ENCODE data around the gene TATDN2. TPM values are rescaled to one million over a fixed set of nuclear protein-coding genes. Genes with fewer than 3 reads are reported as not detected.

TATDN2 gene
- total RNA-seq, 4 donors from 2014 or later: 15.9 to 55.7 (median 26.7) TPM

DNA sequence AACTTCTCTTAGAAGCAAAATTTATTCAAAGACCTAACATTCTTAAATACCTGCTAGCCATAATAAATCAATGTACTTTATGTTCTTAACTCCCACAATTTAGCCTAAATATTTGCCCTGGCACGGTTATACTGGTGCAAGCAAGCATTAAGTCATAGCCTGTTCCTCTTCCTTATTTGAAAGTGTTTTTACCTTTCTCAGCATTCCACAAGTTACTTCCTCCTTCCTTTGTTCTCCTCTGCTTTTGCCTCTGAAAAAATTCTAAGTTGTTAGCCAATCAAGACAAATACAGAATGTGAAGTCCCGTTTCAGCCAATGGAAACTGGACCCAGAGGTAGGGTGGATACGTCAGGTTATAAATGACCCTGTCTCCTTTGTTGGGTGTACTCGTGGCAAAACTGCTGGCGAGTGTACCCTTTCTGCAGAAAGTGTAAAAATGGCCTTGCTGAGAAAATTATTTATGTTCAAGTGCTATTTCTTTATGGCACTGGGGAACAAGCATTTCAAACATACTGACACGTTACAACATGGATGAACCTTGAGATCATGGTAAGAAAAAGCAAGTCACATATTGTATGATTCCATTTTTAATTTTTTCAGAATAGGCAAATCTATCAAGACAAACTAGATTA lies 3.1 kb upstream of the TATDN2 start:
- Histone ChIP-seq H3K4me1 (peaks cover 0 to 2% of the 10 kb centered on the region in 2 donors), H3K9me3 (no peaks in the 10 kb centered on the region), H3K27ac (no peak overlapping the region), H3K27me3 (no peaks in the 10 kb centered on the region), H3K36me3 (no peaks in the 10 kb centered on the region), H3K4me3 (no peak overlapping the region)
- TF ChIP-seq POLR2A (IDR thresholded peaks at IDR 0.05): no peak
- TF ChIP-seq, protein P1, sequence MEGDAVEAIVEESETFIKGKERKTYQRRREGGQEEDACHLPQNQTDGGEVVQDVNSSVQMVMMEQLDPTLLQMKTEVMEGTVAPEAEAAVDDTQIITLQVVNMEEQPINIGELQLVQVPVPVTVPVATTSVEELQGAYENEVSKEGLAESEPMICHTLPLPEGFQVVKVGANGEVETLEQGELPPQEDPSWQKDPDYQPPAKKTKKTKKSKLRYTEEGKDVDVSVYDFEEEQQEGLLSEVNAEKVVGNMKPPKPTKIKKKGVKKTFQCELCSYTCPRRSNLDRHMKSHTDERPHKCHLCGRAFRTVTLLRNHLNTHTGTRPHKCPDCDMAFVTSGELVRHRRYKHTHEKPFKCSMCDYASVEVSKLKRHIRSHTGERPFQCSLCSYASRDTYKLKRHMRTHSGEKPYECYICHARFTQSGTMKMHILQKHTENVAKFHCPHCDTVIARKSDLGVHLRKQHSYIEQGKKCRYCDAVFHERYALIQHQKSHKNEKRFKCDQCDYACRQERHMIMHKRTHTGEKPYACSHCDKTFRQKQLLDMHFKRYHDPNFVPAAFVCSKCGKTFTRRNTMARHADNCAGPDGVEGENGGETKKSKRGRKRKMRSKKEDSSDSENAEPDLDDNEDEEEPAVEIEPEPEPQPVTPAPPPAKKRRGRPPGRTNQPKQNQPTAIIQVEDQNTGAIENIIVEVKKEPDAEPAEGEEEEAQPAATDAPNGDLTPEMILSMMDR (IDR thresholded peaks at IDR 0.05): no peak
- intact Hi-C loops (cut with DNase I; ENCODE audit: low total_unique reads): no loop called here
- DNase-seq: no peak

DNA sequence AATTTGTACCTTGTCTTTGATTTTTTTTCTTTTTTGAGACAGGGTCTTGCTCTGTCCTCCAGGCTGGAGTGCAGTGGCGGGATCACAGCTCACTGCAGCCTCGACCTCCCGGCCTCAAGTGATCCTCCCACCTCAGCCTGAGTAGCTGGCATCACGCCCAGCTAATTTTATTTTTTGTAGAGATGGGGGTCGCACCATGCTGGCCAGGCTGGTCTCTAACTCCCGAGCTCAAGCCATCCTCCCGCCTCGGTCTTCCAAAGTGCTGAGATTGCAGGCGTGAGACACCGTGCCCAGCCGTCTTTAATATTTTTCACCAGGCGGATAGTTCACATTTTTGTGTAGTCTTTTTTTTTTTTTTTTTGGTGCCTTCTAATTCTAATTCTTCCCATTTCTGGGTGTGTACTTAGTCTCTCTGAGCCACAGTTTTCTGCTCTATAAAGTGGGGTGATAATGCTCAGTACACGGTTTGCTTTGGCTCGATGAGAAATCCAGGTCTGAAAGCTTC lies 528 bp upstream of the TATDN2 start:
- intact Hi-C loops (cut with DNase I; ENCODE audit: low total_unique reads): no loop called here
- TF ChIP-seq POLR2A (IDR thresholded peaks at IDR 0.05): no peak
- TF ChIP-seq, protein P1 (IDR thresholded peaks at IDR 0.05): no peak
- no peaks in the 10 kb centered on the region for H3K36me3 ChIP-seq
- peaks cover 0 to 4% of the 10 kb centered on the region in 2 donors for H3K4me1 ChIP-seq
- H3K27ac ChIP-seq: peak overlapping the region; percentile 87 to 94
- H3K27me3 ChIP-seq: no peaks in the 10 kb centered on the region
- H3K4me3 ChIP-seq: peak overlapping the region; percentile 71 to 93
- DNase-seq: peak; percentile 23 to 26
- no peaks in the 10 kb centered on the region for H3K9me3 ChIP-seq

DNA sequence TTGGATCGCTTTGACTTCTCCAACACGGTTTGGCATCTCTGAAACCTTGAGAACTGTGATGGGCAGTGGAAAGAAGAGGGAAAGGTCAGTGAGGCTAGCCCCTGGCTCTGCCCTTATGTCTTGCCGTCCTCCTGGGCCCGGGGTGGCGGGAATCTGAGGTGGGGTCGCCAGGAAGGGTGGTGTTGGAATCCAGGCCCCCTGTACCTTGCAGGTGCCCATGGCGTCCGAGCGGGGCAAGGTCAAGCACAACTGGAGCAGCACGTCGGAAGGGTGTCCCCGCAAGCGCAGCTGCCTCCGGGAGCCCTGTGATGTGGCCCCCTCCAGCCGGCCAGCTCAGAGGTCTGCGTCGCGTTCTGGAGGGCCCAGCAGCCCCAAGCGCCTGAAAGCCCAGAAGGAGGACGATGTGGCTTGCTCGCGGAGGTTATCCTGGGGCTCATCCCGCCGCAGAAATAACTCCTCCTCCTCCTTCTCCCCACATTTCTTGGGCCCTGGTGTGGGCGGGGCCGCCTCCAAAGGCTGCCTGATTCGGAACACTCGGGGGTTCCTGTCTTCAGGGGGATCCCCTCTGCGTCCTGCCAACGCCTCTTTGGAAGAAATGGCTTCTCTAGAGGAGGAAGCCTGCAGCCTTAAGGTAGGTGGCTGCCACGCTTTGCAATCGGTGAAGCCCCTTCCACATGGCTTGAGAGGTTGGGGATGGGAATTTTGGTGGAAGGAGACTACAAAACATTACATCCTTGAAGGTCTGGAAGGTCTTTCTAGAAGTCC lies 907 bp downstream of the TATDN2 start:
- H3K4me3 ChIP-seq: peak overlapping the region; percentile 71 to 93
- no peak for TF ChIP-seq POLR2A (IDR thresholded peaks at IDR 0.05)
- TF ChIP-seq, protein P1 (IDR thresholded peaks at IDR 0.05): no peak
- H3K9me3 ChIP-seq: no peaks in the 10 kb centered on the region
- peak in 1 of 2 donors; percentile 37 for DNase-seq
- peak overlapping the region; percentile 87 to 94 for H3K27ac ChIP-seq
- H3K36me3 ChIP-seq: no peaks in the 10 kb centered on the region
- no peaks in the 10 kb centered on the region for H3K27me3 ChIP-seq
- H3K4me1 ChIP-seq: peaks cover 0 to 4% of the 10 kb centered on the region in 2 donors
- intact Hi-C loops (cut with DNase I; ENCODE audit: low total_unique reads): no loop called here

DNA sequence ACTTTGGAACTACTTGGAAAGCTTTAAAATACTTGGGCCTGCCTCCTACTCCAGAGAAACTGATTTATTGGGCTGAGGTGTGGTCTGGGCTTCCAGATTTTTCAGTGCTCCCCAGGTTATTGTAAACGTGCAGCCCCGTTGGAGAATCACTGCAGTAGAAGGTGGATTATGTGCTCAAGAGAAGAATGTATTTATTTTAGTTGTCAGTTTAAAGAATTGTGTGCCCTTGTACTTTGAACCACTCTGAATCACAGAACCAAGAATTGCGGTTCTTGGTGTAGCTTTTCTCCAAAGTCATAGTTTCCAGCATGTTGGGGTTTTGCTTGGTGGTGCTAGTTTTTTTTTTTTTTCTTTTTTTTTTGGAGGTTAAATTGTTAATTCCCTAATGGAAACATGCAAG lies 1.6 kb downstream of the TATDN2 start:
- H3K36me3 ChIP-seq: no peaks in the 10 kb centered on the region
- intact Hi-C loops (cut with DNase I; ENCODE audit: low total_unique reads): no loop called here
- H3K27me3 ChIP-seq: no peaks in the 10 kb centered on the region
- TF ChIP-seq POLR2A (IDR thresholded peaks at IDR 0.05): no peak
- TF ChIP-seq, protein P1 (IDR thresholded peaks at IDR 0.05): no peak
- H3K4me3 ChIP-seq: peak overlapping the region; percentile 71 to 93
- DNase-seq: no peak
- peak overlapping the region; percentile 87 to 94 for H3K27ac ChIP-seq
- peaks cover 0 to 4% of the 10 kb centered on the region in 2 donors for H3K4me1 ChIP-seq
- H3K9me3 ChIP-seq: no peaks in the 10 kb centered on the region

DNA sequence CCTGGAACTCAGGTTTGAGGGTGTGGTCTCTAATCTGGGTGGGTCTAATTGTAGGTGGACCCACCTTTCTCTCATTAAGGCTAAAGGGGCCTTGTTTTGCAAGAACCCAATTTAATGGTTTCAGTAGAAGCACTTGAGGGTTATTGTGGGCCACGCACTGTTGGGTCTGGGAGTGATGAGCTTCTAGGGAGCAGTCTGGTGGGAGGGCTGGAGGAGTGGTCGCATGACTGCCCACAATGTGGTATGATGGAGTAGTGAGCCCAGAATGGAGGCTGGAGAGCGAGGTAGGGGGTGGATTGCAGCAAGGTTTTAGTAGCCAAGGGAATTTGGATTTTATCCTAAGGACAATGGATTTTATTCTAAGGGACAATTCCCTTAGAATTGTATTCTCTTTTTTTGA lies 2.7 kb downstream of the TATDN2 start:
- DNase-seq: no peak

More for the DNA sequence above, 2.7 kb downstream of the TATDN2 start:
- Histone ChIP-seq H3K4me3 (no peak overlapping the region), H3K36me3 (no peaks in the 10 kb centered on the region), H3K9me3 (no peaks in the 10 kb centered on the region), H3K27me3 (no peaks in the 10 kb centered on the region), H3K27ac (no peak overlapping the region), H3K4me1 (peaks cover 0 to 4% of the 10 kb centered on the region in 2 donors)
- intact Hi-C loops (cut with DNase I; ENCODE audit: low total_unique reads): no loop called here
- TF ChIP-seq, protein P1 (IDR thresholded peaks at IDR 0.05): no peak
- no peak for TF ChIP-seq POLR2A (IDR thresholded peaks at IDR 0.05)

Data from uterus (tissue), 4 donors.